K562 (cell line): Measurements from ENCODE around the gene MAGEC1. TPM values are rescaled to one million over a fixed set of nuclear protein-coding genes. Genes with fewer than 3 reads are reported as not detected.

Experiments used
- ATAC-seq: fragments of 200-7000 bp; cut with Tn5 transposase; 3 replicates; pipeline ENCODE4 v1.9.1; 2020; ENCODE audit warnings: moderate library complexity
- BruUV-seq: library from RNA; stranded (reverse); fragments of 400-500 nt; replicated peaks from 2 replicates; lab custom pipeline; 2021; lab: Mats Ljungman, UMichigan
- CTCF ChIA-PET: fragments of 300-600 bp; formaldehyde crosslinking; extraction: SDS; loops from one replicate; lab custom pipeline; 2021; ENCODE audit warnings: low intra/inter-chr PET ratio; lab: Yijun Ruan, JAX
- POLR2A ChIA-PET: fragments of 300-600, 350-650 bp; sonication (Branson Sonifier 250); formaldehyde crosslinking; extraction: SDS; loops from one replicate; lab custom pipeline; 2021; ENCODE audit warnings: antibody characterized with exemption, inconsistent platforms; lab: Yijun Ruan, JAX
- DNase-seq, 4 experiments: peaks; one replicate each; pipeline versions ENCODE4 v3.0.0 to v3.0.0-alpha.2; 2011 to 2018; ENCODE audit warnings: low spot score in 3 of 4, mixed read lengths in 3 of 4; ENCODE audit errors: extremely low read depth in 1 of 4
- FAIRE-seq: peaks from 2 replicates; lab custom pipeline; 2011; peaks lifted over from hg19 to GRCh38; lab: Jason Lieb, UNC
- H2AFZ ChIP-seq: 2 replicates; pipeline ENCODE4 v1.6.0; 2011; ENCODE audit warnings: low read depth, low read length, control low read depth, inconsistent platforms
- H3K27ac ChIP-seq: fragments of 200-600 bp; 3 replicates; pipeline ENCODE4 v1.8.0; 2011; ENCODE audit warnings: low read depth, mild to moderate bottlenecking, control low read depth, inconsistent platforms, low read length, moderate library complexity, mixed read lengths; ENCODE audit errors: extremely low read depth
- H3K27me3 ChIP-seq, 2 experiments: fragments of 300-600 bp in 1 of 2; 2 replicates in 1 of 2; 3 replicates in 1 of 2; pipeline versions ENCODE4 v1.6.0 to v1.8.0; 2011; ENCODE audit warnings: inconsistent platforms in 2 of 2, low read length in 2 of 2, mild to moderate bottlenecking in 1 of 2, mixed read lengths in 1 of 2, moderate library complexity in 1 of 2; ENCODE audit not compliant: control insufficient read depth in 2 of 2, insufficient read depth in 2 of 2
- H3K36me3 ChIP-seq: fragments of 300-600 bp; 3 replicates; pipeline ENCODE4 v1.8.0; 2011; ENCODE audit warnings: mild to moderate bottlenecking, low read length, inconsistent platforms; ENCODE audit not compliant: control insufficient read depth, insufficient read depth
- H3K4me1 ChIP-seq, 2 experiments: fragments of 200-600 bp in 1 of 2; replicated peaks in 1 of 2; 2 replicates in 1 of 2; 3 replicates in 1 of 2; pipeline versions ENCODE4 v1.5.1 to v1.8.0; 2011; ENCODE audit warnings: inconsistent platforms in 2 of 2, low read length in 2 of 2, mild to moderate bottlenecking in 1 of 2, mixed read lengths in 1 of 2, moderate library complexity in 1 of 2; ENCODE audit not compliant: control insufficient read depth in 2 of 2, insufficient read depth in 2 of 2
- H3K4me2 ChIP-seq: 2 replicates; pipeline ENCODE4 v1.6.1; 2011; ENCODE audit warnings: low read length, control low read depth, inconsistent platforms, mixed read lengths; ENCODE audit not compliant: insufficient read depth
- H3K4me3 ChIP-seq: fragments of 200-600 bp; sonication (generic), shearing (Covaris generic); 2 replicates; pipeline ENCODE4 v1.5.1; 2016; ENCODE audit warnings: control low read depth, inconsistent platforms
- H3K79me2 ChIP-seq: fragments of 200-600 bp; 3 replicates; pipeline ENCODE4 v1.8.0; 2011; ENCODE audit warnings: low read length, inconsistent platforms; ENCODE audit not compliant: control insufficient read depth, insufficient read depth
- H3K9ac ChIP-seq, 2 experiments: 2 replicates each; pipeline versions ENCODE4 v1.6.0 to v1.6.1; 2011; ENCODE audit warnings: low read depth in 2 of 2, low read length in 2 of 2, control low read depth in 1 of 2, inconsistent platforms in 1 of 2, mild to moderate bottlenecking in 1 of 2, mixed read lengths in 1 of 2; ENCODE audit not compliant: insufficient read depth in 1 of 2
- H3K9me1 ChIP-seq: one replicate; pipeline ENCODE4 v1.6.0; 2011; ENCODE audit warnings: inconsistent platforms, mild to moderate bottlenecking, low read length, moderate library complexity; ENCODE audit not compliant: control insufficient read depth, insufficient read depth
- H3K9me3 ChIP-seq: replicated peaks from 2 replicates; pipeline ENCODE4 v1.5.1; 2011; ENCODE audit warnings: low read depth, low read length, inconsistent platforms; ENCODE audit not compliant: control insufficient read depth, insufficient read depth
- H4K20me1 ChIP-seq: replicated peaks from 2 replicates; pipeline ENCODE4 v1.6.1; 2011; ENCODE audit warnings: low read length, inconsistent platforms, mixed read lengths; ENCODE audit not compliant: control insufficient read depth, insufficient read depth
- BCL6 ChIP-seq: fragments of 250-450 bp; sonication (Bioruptor Pico); IDR thresholded peaks from 2 replicates; pipeline ENCODE4 v1.4.0; 2020
- DNMT1 ChIP-seq: fragments of 450-650 bp; IDR thresholded peaks from 2 replicates; pipeline ENCODE4 v1.6.1; 2016; ENCODE audit warnings: antibody characterized with exemption, mild to moderate bottlenecking
- HDAC6 ChIP-seq: IDR thresholded peaks from 2 replicates; pipeline ENCODE4 v1.6.1; 2012; ENCODE audit warnings: low read depth, mild to moderate bottlenecking, control low read depth, inconsistent platforms, low read length, moderate library complexity
- MLLT1 ChIP-seq, 2 experiments: fragments of 450-650 bp; IDR thresholded peaks; 2 replicates each; pipeline ENCODE4 v1.6.1; 2016
- MTA2 ChIP-seq: fragments of 450-650 bp; IDR thresholded peaks from 2 replicates; pipeline ENCODE4 v1.6.1; 2016; ENCODE audit warnings: low read depth
- SIX5 ChIP-seq, 2 experiments: IDR thresholded peaks; 2 replicates each; pipeline ENCODE4 v1.6.1; 2011; ENCODE audit warnings: low read length in 2 of 2, borderline replicate concordance in 1 of 2, low read depth in 1 of 2, mild to moderate bottlenecking in 1 of 2, moderate library complexity in 1 of 2; ENCODE audit not compliant: insufficient read depth in 1 of 2
- ZBTB5 ChIP-seq: fragments of 450-650 bp; IDR thresholded peaks from 2 replicates; pipeline ENCODE4 v1.6.1; 2017; ENCODE audit warnings: antibody characterized with exemption
- WGBS: fragments of 100-300 bp; shearing (Covaris generic); methylation state at CpG from one replicate; pipeline ENCODE4 v1.1.6; 2016; ENCODE audit warnings: low coverage, mixed read lengths; ENCODE audit not compliant: insufficient coverage; ENCODE audit errors: missing lambda C conversion rate; 5-methylcytosine and 5-hydroxymethylcytosine counted together
- in situ Hi-C: fragments of 300-500 bp; cut with MboI; formaldehyde crosslinking; loops from 4 replicates; pipeline ENCODE4 v1.15.0; 2018; ENCODE audit warnings: inconsistent platforms, mixed read lengths
- intact Hi-C: fragments of 100-400 bp; cut with micrococcal nuclease; formaldehyde crosslinking; loops from 2 replicates; pipeline ENCODE4 v1.14.2; 2022
- polyA plus RNA-seq, 8 experiments: library from polyadenylated mRNA; depleted of rRNA in 4 of 8; stranded (reverse) in 5 of 8; unstranded in 3 of 8; fragments of >200 nt; fragmentation: Nextera tagmentation in 2 of 8; fragmentation: Illumina TruSeq in 1 of 8; extraction: Ambion mirVana in 2 of 8; extraction: Trizol in 1 of 8; gene quantifications; 2 replicates each; pipeline versions ENCODE4 v1.2.1 to v1.2.3, GENCODE V29; 2011 to 2014; ENCODE audit warnings: inconsistent platforms in 1 of 8, missing spikeins in 1 of 8
- total RNA-seq, 7 experiments: library from RNA; depleted of rRNA in 6 of 7; stranded (reverse); fragments of >200 nt in 6 of 7; fragmentation: Illumina TruSeq in 2 of 7; extraction: Trizol in 2 of 7; gene quantifications; 2 replicates each; pipeline versions ENCODE4 v1.2.1 to v1.2.3, GENCODE V29; 2011 to 2021; ENCODE audit warnings: low replicate concordance in 1 of 7

MAGEC1 gene
- total and polyA plus RNA-seq, 9 of the 15 experiments (the other 6 are each of a cell fraction or from before 2014, with no cell fraction given) = 5.6 to 56.6 (median 21.4) TPM

GRCh38 chrX:141917801-141918200, 14.1 kb downstream of the MAGEC1 start:
- ATAC-seq (no peak), DNase-seq (no peak), FAIRE-seq (no peak)
- Histone ChIP-seq H2AFZ (no peak overlapping the region), H3K4me2 (no peak overlapping the region), H3K36me3 (no peaks in the 10 kb centered on the region), H3K9me3 (no peaks in the 10 kb centered on the region), H3K4me3 (no peak overlapping the region), H3K79me2 (no peaks in the 10 kb centered on the region), H3K4me1 (no peaks in the 10 kb centered on the region), H3K9ac (no peak overlapping the region), H4K20me1 (no peaks in the 10 kb centered on the region), H3K27ac (no peak overlapping the region), H3K27me3 (no peaks in the 10 kb centered on the region), H3K9me1 (no peaks in the 10 kb centered on the region)
- BruUV-seq = no TSS peak
- in situ Hi-C loops (loop anchor here (10.0 kb wide), 1 partner anchor 267 kb away; no protein-coding TSS in a partner anchor), intact Hi-C loops (no loop called here)
- POLR2A ChIA-PET = no interaction called here
- CTCF ChIA-PET = no interaction called here
- TF ChIP-seq SIX5 (IDR thresholded peaks at IDR 0.05; ENCODE audit: borderline replicate concordance in 1 of 2, insufficient read depth in 1 of 2, low read depth in 1 of 2, low read length in 2 of 2) (no peak), DNMT1 (no peak), BCL6 (CRISPR knock-in tag) (no peak)
- 26% methylated on average over 3 of the region's 3 CpGs for WGBS

- in situ Hi-C loops (no loop called here), intact Hi-C loops (no loop called here)
- Histone ChIP-seq H2AFZ (no peak overlapping the region), H3K9me1 (no peaks in the 10 kb centered on the region), H3K36me3 (no peaks in the 10 kb centered on the region), H3K79me2 (no peaks in the 10 kb centered on the region), H3K4me2 (no peak overlapping the region), H3K4me1 (no peaks in the 10 kb centered on the region), H3K9ac (no peak overlapping the region), H3K27ac (no peak overlapping the region), H3K9me3 (no peaks in the 10 kb centered on the region), H3K4me3 (no peak overlapping the region), H3K27me3 (no peaks in the 10 kb centered on the region), H4K20me1 (no peaks in the 10 kb centered on the region)
- BruUV-seq = no TSS peak
- TF ChIP-seq MLLT1 (IDR thresholded peaks at IDR 0.05) (no peak), MTA2 (no peak), ZBTB5 (no peak), HDAC6 (no peak)
- 8% methylated on average over 2 of the region's 2 CpGs for WGBS
- ATAC-seq (no peak), DNase-seq (no peak), FAIRE-seq (no peak)
- CTCF ChIA-PET = no interaction called here
- POLR2A ChIA-PET = no interaction called here
Measured at GRCh38 chrX:141924293-141924692, 20.6 kb downstream of the MAGEC1 start.
